Stimulated activated CD8-positive, alpha-beta memory T cell treated with anti-CD3 and anti-CD28 coated beads, Interleukin-12 subunit alpha, Interleukin-12 subunit beta, amount 100 ng/mL, for 1 hour (primary cell): ENCODE measurements around the gene DDX10.
"Not testable (repeated sequence)": the region's sequence is repeated elsewhere in the genome, so short reads cannot be mapped to it uniquely, and the experiment has no call there.

Experiments
- DNase-seq: peaks from one replicate; pipeline ENCODE4 v3.0.0-alpha.2; 2020; ENCODE audit warnings: low read depth

DDX10 gene

DNA sequence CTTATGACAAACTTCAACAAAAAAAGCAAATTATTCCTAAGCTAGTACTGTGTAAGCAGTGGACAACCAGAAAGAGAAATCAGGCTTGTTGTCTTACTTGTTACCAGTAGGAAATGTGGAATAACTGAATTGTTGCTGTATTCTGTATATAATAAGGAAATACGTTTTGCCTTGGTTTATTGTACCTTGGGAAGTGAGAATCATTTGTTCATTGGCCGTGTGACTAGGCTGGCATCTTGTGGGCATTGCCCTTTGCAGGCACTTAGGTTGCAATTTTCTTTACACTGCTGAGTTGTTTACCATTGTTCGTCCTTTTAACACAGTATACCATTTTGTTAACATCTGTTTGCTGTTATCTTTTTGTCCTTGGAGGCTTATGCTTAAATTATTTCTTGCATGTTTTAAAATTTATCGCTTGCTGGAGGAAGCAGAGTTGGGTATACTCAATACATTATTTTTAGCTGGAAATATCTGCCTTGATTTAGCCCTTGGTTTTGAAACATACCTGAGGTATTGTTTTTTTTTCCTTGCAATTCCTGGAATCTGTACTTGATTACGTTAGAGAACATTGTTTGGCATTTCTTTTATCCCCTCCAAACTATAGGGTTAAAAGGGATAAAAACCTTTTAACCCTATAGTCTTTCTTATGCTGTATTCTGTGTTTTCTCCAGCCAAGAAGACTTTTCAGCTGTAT is 109.3 kb downstream of the DDX10 start:
- DNase-seq, result no peak

DNA sequence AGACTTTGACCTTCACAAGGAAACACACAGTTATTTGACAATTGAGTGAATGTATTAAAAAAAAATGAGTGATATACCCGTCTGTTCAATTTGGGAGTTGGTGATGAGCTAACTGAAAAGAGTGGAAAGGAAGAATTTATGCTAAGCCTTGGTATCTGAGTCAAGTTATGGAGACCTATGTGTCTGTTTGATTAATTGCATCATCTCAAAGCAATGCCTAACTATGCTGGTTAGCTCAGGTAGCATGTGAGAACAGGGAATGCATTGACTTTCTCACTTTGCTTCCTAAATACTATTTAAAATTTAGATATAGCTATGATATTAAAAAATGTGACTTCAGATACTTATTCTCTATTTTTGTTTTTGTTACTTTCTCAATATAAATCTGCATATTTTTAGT is 110.5 kb downstream of the DDX10 start:
- DNase-seq, result no peak

DNA sequence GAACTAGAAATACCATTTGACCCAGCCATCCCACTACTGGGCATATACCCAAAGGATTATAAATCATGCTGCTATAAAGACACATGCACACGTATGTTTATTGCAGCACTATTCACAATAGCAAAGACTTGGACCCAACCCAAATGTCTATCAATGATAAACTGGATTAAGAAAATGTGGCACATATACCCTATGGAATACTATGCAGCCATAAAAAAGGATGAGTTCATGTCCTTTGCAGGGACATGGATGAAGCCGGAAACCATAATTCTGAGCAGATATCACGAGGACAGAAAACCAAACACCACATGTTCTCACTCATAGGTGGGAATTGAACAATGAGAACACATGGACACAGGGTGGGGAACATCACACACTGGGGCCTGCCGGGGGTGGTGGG is 114.3 kb downstream of the DDX10 start:
- DNase-seq, result not testable (repeated sequence)

DNA sequence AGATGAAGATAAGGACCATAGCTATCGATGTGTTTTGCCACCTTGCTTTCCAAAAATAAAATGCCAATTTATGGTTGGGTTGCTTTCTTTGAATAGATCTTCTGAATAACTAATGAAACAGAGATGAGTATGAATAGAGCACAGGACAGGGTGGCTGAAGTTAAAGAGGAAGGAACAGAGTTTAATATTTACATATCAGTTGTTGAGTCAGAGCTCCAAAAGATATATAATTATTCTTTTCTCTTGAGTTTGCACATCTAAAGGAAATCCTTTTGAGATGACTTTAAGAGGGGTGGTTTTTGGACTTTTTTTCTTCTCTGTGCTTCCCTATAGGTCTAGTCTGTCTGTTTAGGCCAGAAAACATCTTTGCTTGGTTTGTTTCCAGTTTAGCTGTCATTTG is 115.2 kb downstream of the DDX10 start:
- no peak for DNase-seq

DNA sequence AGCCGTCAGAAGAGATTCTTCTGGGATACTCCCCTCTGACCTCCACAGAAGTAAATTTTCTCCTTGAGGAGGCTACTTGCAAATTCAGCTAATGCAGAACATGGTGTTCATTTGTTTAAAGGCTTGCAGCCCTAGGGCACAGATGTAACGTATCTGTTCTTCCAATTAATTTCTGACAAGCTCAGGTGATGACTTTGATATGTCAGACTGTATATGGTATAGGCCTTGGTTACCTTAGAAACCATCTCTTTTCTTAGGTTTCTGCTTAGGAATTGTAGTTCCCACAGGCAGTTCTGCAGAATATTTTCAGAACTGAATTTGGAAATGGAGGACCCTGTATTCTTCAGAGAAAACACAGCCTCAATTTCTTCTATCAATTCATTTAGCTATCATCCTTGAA is 117.1 kb downstream of the DDX10 start:
- DNase-seq, result no peak

DNA sequence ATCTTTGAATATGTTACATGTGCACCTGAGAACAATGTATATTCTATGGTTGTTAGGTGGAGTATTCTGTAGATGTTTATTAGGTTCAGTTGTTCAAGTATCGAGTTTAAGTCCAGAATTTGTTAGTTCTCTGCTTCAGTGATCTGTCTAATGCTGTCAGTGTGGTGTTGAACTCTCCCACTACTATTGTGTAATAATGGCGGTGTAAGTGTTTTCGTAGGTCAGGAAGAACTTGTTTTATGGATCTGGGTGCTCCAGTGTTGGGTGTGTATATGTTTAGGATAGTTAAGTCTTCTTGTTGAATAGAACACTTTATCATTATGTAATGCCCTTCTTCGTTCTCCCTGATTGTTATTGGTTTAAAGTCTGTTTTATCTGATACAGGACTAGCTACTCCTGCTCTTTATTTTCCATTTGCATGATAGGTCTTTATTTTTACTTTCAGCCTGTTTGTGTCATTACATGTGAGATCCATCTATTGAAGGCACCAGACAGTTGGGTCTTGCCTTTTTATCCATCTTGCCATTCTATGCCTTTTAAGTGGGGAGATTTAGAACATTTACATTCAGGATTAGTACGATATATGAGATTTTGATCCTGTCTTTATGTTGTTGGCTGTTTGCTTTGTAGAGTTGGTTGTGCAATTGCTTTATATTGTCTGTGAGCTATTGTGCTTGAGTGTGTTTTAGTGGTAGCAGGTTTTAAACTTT is 121.6 kb downstream of the DDX10 start:
- DNase-seq, result no peak

DNA sequence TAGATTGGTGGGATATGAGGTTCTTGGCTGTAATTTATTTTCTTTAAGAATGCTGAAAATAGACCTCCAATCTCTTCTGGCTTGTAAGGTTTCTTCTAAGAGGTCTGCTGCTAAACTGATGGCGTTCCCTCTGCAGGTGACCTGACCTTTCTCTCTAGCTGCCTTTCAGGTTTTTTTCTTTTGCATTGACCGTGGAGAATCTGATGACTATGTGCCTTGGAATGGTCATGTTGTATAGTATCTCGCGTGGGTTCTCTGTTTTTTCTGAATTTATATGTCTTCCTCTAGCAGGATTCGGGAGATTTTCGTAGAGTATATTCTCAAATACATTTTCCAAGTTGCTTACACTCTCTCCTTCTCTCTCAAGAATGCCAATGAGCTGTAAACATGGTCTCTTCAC is 122.2 kb downstream of the DDX10 start:
- DNase-seq, result no peak

DNA sequence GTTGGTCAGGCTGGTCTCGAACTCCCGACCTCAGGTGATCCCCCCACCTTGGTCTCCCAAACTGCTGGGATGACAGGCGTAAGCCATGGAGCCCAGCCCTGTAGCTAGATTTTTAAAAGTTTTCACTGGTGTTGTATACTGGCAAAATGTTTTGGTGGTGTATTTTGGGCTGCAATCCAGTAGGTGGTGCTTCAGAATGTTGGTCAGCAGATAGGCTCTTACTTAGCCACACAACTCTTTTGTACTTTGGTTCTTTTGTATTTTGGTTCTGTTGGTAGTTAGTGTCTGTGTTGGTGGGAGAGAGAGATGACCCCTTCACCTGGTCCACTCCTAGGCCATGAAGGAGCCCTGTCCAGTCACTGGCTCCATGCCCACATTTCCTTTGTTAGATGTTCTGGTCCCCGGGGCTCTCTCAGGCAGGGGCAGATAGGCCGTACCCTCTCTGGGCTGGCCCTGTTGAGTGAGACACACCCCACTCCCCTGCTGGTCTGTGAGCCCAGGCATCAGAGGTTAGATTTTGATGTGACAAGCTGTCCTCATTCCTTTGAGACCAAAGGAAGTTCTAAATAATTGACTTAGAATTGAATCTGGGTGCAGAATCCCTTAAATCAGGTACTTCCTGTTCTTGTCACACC is 123.8 kb downstream of the DDX10 start:
- DNase-seq, result no peak

DNA sequence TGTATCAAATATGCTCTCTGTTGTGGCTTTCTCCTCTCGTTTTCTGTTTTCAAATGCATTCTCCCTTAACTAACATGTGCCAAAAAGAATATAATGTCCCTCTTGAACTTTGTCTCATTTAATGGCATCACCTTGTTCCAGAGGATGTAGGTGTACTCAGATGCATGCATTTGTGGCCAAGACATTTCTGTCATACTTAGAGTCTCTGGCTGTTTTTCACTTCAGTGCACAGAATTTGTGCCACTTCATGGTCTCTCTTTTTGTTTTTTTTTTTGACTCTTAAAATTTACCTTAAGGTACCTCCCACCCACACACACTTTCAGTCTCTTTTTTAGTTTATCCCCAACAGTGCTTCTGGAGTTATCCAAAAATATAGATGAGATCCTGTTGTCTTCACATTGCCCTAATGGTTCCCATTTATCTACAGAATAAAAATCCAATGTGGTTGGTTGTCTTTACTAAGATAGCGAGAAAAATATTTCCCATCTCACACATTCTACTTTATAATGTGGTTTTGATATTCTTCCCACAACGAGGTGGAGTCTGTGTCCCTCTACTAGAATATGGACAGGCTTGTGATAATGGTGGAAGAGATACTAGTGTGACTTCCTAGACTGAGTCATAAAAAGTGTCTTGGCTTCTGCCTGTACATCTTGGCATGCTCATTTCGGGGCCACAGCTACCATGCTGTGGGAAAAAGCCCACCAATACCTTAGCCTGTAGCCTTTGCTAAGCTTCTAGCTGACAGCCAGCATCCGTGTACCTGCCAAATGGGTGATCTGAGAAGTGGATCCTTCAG is 125.8 kb downstream of the DDX10 start:
- DNase-seq, result no peak

DNA sequence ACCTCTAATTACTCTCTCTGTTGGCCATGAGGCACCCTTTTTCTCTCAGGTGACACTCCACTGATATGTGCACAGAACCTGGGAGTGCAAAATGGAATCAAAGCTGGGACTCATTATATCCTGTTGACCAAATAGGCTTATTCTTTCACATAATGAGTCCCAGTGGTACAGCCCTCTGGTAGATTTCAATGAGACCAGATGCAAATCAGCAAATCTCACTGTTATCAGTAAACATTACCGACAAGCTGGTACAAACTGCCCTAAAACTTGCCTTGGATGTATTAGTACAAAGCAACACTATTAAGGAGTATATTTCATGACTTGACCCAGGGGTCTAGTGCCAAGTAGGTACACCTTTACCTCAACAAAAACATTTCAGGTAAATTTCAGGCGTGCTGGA is 128.3 kb downstream of the DDX10 start:
- DNase-seq, result no peak

DNA sequence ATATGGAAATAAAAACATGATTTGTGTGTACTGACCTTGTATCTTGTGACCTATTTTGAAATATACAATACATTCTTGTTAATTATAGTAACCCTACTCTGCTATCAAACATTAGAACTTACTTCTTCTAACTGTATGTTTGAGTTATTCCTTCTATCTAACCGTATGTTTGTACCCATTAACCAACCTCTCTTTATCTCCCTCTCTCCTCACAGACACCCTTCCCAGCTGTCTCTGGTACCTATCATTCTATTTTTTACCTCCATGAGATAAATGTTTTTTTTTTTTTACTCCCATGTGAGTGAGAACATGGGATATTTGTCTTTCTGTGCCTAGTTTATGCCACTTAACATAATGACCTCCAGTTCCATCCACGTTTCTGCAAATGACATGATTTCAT is 128.7 kb downstream of the DDX10 start:
- DNase-seq, result no peak

DNA sequence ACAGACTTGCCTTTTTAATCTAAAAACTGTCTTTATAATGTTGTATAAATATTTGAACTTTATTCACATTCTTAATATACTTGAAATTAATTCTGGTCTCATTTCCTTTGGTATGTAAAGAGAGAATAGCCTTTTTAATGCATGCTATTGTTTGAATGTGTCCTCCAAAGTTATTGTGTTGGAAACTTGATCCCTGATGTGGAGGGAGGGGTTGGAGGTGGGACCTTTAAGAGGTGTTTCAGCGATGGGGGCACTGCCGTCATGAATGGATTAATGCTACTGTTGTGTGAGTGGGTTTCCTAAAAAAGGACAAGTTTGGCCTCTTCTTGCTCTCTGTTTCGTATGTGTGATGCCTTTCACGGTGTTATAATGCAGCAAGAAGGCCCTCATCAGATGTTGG is 131.7 kb downstream of the DDX10 start:
- DNase-seq, result no peak

DNA sequence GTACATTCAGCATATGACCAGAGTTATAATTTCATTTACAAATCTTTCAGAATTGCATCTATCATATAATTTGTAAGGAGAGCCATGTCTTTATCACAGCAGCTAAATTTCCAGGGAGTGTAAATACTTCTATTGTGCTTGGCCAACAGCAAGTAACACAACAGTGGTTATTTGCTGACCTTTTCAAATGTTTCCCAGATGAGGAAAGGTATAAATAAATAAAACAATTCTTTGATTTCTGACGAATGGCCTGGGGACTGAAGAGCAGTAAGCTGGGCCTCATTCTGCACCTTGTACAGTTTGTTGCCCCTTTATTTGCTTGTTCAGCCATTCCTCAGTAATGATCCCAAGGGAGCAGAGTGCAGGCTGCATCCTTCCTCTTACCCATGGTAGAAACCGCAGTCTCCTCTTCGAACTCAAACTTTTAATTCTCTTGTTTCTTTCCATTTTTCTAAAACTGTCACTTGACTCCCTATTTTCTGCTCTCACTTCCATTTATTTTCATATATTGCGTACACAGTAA is 132.8 kb downstream of the DDX10 start:
- DNase-seq, result no peak

DNA sequence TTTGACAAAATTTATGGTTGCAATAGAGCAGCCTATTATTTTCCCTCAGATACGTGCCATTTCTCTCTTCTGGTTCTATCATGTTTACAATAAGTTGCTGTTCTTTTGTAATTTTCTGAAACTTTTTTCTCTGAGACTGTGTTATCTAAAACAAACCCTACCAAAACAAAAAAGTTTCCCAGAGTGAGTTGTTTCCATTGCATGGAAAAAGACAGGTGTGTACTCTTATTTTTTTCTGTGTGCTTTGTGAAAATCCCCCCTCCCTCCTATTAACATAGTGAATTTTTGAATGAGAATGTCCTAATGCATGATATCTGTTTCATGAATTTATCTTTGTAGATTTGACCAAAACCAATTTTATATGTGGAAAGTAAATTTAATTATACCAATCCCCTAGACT is 137.6 kb downstream of the DDX10 start:
- no peak for DNase-seq

DNA sequence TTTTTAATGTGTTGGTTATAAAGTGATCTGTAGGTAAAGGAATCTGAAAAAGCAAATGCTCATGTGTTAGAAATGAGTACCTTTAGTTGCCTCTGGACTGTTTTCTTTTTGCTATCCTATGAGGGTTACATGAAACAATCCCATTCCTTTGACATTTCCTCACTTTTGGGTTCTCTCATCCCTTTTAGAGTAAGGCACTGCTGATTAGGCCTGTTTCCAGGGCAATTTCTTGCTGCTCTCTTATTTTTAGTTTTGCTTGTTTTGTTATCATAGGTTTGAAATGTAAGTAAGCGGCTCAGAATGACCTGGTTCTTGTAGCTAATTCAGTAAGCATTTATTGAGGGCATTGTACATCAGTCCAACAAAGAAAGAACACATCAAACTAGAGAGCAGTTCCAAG is 138.9 kb downstream of the DDX10 start:
- DNase-seq, result no peak

DNA sequence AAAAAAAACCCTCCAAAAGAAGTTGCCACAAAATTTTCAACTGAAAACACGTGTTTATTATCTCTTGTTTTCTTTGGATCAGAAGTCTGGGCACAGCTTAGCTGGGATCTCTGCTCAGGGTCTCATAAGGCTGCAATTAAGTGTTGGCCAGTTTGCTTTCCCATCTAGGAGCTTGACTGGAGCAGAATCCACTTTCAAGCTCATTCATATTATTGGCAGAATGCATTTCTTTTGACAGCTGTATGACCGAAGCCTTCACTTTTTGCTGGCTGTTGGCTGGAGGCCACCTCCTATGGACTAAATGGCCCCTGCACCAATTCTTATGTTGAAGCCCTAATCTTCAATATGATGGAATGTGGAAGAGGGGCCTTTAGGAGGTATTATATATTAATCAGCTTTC is 139.6 kb downstream of the DDX10 start:
- DNase-seq, result no peak

DNA sequence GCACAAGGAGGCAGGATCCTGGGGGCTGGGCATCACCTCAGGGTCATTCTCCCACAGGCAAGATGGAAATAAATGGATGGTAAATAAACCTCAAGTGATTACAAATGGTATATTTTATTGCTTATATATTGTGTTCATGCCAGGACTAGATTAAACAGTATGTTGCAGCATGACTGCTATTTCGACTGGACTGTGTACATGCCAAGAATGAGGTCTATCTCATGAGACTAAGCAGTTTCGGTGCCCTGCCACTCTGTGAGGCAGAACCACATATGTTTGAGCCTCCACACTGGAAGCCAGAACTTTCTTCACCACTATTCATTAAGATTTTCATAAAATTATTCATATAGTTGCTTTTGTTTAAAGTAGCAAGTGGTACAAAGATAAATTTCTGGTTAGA is 140.2 kb downstream of the DDX10 start:
- no peak for DNase-seq

DNA sequence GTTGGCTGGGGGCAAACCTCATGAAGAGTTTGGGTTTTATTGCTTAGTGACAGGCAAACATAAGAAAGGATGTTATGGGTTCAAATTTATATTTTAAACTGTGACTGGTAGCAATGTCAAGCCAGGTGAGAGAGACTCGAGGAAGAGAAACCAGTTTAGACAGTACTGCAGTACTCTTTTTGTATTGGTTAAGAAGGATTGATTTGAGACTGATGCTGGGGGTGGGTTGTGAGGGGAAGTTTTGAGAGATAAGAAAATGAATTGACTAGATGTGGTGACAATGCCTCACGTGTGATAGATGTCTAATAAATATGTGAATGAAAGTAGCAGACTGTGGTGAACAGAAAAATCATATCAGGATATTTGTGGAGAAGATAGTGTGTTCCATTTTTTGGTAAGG is 142.4 kb downstream of the DDX10 start:
- no peak for DNase-seq

DNA sequence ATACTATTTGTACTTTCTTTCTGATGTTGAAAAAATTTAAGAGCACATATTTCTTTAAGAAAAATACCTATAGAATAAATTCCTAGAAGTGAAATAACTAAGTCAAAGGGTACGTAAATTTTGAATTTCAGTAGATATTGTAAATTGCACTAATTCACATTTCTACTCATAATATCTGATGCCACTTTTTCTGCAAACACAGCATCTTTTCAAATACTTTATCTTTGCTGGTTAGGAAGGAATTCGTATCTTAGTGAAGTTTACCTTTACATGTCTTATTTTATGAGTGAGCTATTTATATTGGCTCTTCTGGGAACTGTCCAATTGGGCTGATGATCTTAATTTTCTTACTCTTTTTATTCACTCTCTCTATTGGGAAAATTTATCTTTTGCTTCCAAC is 148.2 kb downstream of the DDX10 start:
- no peak for DNase-seq

DNA sequence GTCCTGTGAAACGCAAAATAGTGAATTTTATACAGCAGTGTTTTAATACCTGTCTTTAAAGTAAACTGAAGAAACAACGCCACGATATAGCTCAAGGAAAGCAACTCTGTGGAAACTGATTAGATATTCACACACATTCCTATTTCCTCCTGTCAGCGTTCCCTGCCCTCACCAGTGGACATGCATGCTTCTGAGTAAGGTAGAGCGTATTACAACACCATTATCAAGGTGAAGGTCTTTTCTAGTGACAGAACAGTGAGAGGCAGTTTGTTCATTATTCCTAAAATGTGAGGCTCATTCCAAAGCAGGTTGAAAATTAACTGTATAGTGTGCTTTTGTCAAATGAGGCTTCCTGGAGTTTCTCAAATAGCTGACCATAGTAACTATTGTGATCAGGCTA is 153.1 kb downstream of the DDX10 start:
- no peak for DNase-seq

DNA sequence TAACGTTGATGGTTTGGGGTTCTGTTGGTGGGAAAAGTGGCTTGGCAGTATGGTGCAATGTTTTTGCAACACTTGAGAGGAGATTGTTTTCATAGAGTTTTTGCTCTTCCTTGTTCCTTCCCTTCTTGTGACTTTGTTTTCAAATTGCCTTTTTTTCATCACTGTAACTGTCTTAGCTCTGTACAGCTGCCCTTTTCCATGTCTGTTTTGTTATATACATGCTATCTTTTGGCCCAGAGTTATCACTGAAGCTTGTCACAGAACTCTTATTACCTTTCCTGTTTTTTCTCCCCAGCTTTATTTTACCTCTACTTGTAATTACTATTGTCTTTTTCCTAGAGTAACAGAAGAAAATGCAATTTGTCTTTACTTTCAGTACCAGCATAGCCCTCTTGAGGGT is 154.1 kb downstream of the DDX10 start:
- no peak for DNase-seq

DNA sequence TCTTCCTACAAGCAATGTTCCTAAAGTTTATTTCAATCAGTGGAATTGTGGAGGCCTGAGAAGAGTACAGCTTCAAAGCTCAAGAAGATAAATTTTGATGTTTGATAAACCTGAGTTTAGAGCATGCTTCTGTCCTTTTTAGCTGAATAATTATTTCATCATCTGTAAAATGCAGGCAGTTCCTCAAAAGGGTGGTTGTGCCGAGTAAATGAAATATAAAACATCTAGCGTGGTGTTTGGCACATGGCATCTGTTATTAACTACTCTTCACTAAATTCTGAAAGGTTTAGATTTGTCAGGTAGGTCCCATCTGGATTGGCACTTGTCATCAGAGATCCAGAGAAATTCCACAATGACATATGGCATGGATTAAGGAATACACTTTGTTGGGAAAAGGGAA is 155.1 kb downstream of the DDX10 start:
- DNase-seq, result no peak

DNA sequence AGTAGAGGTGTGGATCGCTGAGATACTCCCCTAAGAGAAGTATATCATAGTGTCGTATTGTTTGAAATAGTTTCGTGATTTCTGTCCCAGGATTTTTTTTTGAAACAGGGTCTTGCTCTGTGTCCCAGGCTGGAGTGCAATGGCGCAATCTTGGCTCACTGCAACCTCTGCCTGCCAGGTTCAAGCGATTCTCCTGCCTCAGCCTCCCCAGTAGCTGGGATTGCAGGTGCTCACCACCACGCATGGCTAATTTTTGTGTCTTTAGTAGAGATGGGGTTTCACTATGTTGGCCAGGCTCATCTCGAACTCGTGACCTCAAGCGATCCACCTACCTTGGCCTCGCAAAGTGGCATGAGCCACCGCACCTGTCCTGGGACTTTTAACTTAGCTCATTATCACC is 159.1 kb downstream of the DDX10 start:
- not testable (repeated sequence) for DNase-seq
